Right hindlimb (tissue), 1 donor: ENCODE results near the gene SLC15A5.

Experiments used
- DNase-seq: peaks from one replicate; pipeline ENCODE4 v3.0.0-alpha.2; 2018

SLC15A5 gene, protein sequence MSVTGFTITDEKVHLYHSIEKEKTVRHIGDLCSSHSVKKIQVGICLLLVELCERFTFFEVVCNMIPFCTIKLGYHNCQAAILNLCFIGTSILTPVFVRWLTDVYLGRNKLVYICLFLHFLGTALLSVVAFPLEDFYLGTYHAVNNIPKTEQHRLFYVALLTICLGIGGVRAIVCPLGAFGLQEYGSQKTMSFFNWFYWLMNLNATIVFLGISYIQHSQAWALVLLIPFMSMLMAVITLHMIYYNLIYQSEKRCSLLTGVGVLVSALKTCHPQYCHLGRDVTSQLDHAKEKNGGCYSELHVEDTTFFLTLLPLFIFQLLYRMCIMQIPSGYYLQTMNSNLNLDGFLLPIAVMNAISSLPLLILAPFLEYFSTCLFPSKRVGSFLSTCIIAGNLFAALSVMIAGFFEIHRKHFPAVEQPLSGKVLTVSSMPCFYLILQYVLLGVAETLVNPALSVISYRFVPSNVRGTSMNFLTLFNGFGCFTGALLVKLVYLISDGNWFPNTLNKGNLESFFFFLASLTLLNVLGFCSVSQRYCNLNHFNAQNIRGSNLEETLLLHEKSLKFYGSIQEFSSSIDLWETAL

DNA sequence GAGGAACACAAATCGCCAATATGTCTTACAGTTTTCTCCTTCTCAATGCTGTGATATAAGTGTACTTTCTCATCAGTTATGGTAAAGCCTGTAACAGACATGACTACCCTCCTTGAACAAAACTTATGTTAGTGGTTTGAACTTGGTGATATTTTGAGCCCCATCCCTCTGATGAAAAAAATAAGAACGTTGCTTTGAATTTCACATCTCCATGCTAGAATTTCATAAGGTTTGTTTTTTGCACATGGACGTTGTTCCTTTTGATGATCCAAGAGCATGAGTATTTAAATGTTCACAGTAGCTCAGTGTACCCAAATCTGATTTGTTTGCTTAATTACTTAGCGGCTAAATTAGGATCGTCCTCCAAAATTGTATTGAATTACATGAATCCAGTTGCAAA lies at the start of gene SLC15A5:
Gene SLC15A5 (minus strand): TSS at position 101 of the 400 bp plus-strand sequence. CDS start 0 bp downstream, at position 101.
- DNase-seq = no peak

DNA sequence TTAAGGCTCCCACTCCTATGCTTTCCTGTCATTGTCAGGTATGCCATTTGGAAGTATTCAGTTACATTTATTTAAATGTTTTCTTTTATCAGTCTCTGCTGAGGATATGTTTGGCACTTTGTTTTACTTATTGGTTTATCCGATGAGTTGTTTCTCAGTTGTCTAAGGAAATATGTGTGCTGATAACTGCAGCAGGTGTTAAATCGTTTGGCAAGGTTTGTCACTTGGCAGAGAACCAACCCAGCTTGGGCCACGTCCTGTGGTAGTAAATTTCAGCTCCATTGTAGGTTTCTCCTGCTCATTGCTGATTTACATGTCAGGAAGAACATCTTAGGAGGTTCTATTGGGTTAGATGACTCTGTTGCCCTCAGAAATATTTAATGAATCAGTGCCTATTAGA lies 47.9 kb upstream of the SLC15A5 start:
- no peak for DNase-seq

GRCh38 chr12:16324772-16325171 lies 47.3 kb upstream of the SLC15A5 start:
- no peak for DNase-seq

DNA sequence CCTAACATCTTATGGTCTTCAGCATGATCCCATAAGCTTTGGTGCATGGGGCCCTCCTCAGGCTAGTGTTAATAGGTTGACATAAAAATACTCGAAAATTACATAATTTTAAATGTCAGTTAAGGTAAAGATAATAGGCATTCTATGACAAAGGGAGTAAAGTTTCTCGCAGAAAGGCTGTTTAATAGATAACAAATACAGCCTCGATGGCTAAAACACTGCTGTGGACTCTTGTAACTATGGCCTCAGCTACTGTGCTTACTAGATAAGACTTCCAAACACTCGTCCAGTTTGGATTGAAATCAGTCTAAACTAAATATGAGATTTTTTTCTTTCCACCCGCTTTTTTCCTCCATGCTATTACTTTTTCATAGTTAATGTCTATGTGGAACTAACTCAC lies 46.8 kb upstream of the SLC15A5 start:
- DNase-seq = no peak

DNA sequence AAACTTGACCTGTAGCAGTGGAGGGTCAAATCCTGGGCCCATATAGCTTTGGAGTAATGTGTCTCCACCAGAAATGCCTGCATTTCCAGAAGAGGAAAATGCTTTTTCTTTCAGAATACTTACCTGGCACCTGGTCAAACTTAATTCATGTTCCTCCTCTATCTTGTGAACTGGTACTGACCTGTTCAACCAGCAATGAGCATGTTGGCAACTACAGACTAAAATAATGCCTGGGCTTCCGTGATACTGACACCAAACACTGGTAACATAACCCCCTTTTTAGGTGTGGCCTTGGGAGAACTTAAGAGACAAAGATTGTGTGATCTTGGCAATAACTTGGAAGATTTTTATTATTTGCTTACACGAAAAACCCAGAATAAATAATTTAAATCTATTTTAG lies 46.2 kb upstream of the SLC15A5 start:
- DNase-seq = no peak

- no peak for DNase-seq
These were observed 45.5 kb upstream of the SLC15A5 start for GRCh38 chr12:16323010-16323409.

GRCh38 chr12:16310934-16311333 lies 33.4 kb upstream of the SLC15A5 start:
- no peak for DNase-seq

GRCh38 chr12:16307856-16308475 lies 30.5 kb upstream of the SLC15A5 start:
- DNase-seq = no peak

DNA sequence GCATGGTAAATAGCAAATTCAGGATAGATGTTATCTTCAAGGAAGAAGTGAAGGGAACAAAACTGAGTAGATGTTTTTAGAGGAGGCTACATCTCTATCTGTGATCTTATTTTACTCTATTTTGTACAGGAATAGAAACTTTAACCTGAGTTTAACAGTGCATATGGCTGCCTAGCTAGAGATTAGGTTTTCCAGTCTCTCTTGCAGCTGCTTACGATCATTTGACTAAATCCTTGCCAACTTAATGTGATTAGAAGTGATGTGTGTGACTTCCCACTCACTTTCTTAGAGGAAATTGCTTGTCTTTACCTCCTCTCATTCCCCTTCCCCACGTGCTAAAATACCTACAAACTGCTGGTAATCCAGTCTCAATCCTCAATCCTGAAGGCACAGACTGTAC lies 26.5 kb upstream of the SLC15A5 start:
- DNase-seq = no peak

- peak; percentile 64 for DNase-seq
These were observed 23.3 kb upstream of the SLC15A5 start for GRCh38 chr12:16300736-16301135.

GRCh38 chr12:16300122-16300521 lies 22.6 kb upstream of the SLC15A5 start:
- no peak for DNase-seq

GRCh38 chr12:16299403-16299802 lies 21.9 kb upstream of the SLC15A5 start:
- DNase-seq = peak; percentile 40

- DNase-seq = no peak
These were observed 20.0 kb upstream of the SLC15A5 start for GRCh38 chr12:16297521-16297920.

DNA sequence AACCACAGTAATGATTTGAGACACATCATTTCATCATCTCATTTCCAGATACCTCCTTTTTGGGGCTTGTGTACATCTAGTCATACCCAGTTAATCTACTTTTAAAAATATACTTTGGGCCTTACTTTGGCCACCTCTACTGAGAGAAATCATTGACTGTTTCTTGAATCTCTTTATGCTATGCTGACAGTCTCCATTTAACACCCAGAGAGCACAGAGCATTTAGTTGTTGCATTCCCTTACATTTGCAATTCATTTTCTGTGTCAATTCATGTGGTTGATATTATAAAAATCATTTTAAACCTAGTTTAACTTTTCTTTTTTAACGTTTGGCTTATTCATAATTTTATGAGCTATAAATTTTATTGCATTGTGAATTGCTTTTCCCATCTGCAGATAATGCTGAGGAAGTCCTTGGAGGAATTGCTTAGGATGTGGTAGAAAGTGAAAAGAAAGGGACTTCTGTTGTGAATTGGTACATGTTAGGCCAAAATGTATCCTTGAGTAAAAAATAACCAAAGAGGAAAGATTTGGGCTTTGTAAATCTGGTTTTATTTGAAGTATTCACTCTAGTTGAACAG lies 17.0 kb upstream of the SLC15A5 start:
- no peak for DNase-seq

DNA sequence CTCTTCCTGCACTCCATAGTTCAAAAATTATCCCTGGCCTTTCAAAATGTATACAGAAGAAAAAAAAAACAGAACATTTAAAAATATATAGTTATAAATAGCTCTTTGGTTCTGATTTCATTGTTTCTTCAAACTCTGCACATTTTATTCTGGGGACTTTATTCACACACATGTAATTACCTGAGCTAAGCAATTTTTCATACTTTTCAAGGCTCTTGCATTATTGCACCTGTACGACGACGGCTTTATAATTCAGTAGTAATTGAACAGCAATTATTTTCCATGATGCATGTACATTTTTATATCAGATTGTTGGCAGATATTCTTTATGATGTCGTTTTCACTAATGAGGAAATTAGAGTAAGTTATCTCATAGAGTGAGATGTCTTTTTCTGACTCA lies 13.5 kb upstream of the SLC15A5 start:
- no peak for DNase-seq

- DNase-seq = no peak
These were observed 8.1 kb upstream of the SLC15A5 start for GRCh38 chr12:16285586-16285985.

DNA sequence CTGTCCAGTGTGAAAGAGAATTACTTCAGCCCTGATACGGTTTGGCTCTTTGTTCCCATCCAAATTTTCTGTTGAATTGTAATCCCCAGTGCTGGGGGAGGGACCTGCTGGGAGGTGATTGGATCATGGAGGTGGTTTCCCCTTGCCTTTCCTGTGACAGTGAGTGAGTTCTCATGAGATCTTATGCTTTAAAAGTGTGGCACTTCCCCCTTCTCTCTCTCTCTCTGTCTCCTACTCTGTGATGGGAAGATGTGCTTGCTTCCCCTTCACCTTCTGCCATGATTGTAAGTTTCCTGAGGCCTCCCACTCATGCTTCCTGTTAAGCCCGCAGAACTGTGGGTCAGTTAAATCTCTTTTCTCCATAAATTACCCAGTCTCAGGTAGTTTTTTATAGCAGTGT lies 5.5 kb upstream of the SLC15A5 start:
- DNase-seq = no peak

GRCh38 chr12:16282081-16282480 lies 4.6 kb upstream of the SLC15A5 start:
- DNase-seq = no peak

GRCh38 chr12:16281157-16281556 lies 3.7 kb upstream of the SLC15A5 start:
- DNase-seq = peak; percentile 22

GRCh38 chr12:16272222-16272621 lies 5.3 kb downstream of the SLC15A5 start:
- no peak for DNase-seq

DNA sequence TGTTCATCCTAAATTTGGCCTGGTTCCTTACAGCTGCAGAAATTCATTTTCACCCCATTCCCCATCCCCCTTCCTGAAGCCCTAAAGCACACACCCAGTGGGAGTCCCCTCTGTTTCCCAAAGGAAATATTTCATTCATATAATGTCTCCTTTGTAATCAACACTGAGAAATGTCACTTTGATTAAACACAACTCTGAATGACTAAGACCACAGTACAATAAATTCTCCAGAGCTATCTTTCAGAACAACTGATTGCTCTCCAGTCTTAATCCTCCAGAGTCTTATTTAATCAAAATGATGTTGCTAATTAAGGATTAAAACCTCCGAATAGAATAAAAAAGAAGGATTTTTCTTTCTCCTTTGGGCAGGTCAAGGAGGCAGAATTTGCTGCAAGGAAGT lies 6.4 kb downstream of the SLC15A5 start:
- no peak for DNase-seq

DNA sequence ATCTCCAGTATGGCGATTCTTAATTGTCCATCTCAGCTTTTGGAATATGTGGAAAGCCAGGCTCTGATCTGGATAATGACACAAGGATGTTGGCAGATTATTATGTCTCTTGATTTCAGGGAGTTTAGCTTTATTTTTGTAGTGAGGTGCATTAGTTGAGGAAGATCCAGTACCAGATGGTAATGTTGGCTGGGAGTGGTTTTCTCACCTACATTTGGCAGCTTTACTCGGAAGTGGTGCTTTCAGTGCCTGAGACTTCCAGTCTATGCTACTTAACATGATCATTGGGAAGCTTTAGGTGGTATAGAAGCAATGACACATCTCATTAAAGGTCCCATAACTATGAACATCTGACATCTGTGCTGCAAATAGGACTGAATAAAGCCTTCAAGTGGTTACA lies 7.5 kb downstream of the SLC15A5 start:
- no peak for DNase-seq

GRCh38 chr12:16266085-16266484 lies 11.4 kb downstream of the SLC15A5 start:
- DNase-seq = no peak

DNA sequence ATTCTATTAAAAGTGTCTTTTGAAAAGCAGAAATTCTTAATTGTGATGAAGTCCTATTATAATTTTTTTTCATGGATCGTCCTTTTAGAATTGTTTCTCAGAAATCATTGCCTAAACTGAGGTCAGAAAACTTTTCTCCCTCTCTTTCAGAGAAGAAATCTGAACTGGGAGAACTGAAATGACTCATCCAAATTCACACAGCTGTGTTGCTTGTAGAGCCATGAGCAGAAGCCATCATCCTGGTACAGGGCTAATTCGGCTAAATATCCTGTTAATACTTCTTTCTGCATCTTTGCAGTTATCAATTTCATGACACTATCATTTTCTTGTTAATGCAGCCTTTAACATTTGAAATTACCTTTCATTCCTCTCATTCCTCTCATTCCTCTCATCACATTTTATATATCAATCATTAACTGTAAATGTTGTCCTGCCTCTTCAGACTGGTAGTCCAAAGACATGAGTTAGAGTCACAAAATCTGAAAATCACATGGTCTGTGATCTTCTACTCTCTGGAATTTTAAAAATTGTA lies 15.5 kb downstream of the SLC15A5 start:
- no peak for DNase-seq
